Activated naive CD4-positive, alpha-beta T cell treated with anti-CD3 and anti-CD28 coated beads, Interleukin-2, amount 50 U/mL, for 72 hours (primary cell): ENCODE data around the gene NFKBIE. TPM values are rescaled to one million over a fixed set of nuclear protein-coding genes. Genes with fewer than 3 reads are reported as not detected.

ENCODE experiments used
- ATAC-seq, 2 donors: fragments of 150-1000 bp; cut with Tn5 transposase; 2 replicates each; pipeline ENCODE4 v1.10.0; 2021; ENCODE audit warnings: mild to moderate bottlenecking in 2 of 2, moderate library complexity in 2 of 2
- DNase-seq, 2 donors: peaks; one replicate each; pipeline ENCODE4 v3.0.0; 2021 to 2022; ENCODE audit warnings: low spot score in 2 of 2
- H3K27ac Mint-ChIP-seq, 2 donors: one replicate each; pipeline ENCODE4 v1.8.0; 2022; ENCODE audit warnings: mild to moderate bottlenecking in 2 of 2, mixed read lengths in 2 of 2
- H3K36me3 Mint-ChIP-seq, 2 donors: one replicate each; pipeline ENCODE4 v1.8.0; 2022; ENCODE audit warnings: mixed read lengths in 2 of 2
- H3K9me3 Mint-ChIP-seq, 2 donors: one replicate each; pipeline ENCODE4 v1.8.0; 2022; ENCODE audit warnings: mixed read lengths in 2 of 2
- total RNA-seq, 2 donors: library from RNA; stranded (reverse); gene quantifications; one replicate each; pipeline ENCODE4 v1.2.3, GENCODE V29; 2022

Gene NFKBIE
- total RNA-seq, 2 donors from 2014 or later: 17.7 to 19.9 TPM

DNA sequence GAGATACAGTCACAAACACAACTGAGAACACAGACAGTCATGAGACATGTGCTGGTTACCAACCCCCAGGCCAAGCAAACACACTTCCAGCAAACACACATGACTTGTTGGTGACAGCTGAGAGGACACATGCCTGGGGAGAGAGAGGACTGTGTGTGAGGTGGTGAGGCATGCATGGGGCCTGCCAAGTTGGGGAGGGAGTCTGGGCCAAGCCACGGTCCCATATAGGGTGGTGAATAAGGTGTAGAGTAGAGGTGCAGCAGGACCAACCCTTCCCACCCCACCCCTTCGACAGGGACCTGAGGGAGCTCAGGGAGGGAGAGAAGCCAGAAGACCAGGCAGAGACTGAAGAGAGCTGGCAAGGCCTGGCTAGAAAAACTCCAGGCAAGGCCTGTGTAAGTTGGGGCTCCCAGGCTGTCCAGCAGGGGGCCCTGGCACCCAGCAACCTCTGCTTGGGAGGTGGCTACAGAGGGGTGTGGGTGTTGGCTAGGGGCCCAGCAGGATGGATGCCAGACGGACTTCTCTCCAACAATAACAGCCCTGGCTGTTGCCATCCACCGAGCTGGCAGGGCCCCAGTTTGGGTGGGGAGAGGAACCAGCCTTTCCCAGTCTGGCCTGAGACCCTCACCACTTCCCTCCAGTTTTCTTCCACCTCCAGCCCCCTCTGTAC is 43.9 kb downstream of the NFKBIE start:
- Mint-ChIP-seq H3K9me3 (no peaks in the 10 kb centered on the region), H3K27ac (peak overlapping the region in 1 of 2 donors; percentile 19)

GRCh38 chr6:44220913-44221290 is 44.4 kb downstream of the NFKBIE start:
- DNase-seq (no peak), ATAC-seq (no peak)
- Mint-ChIP-seq H3K9me3 (no peaks in the 10 kb centered on the region), H3K27ac (peak overlapping the region in 1 of 2 donors; percentile 19), H3K36me3 (peaks cover 0 to 11% of the 10 kb centered on the region in 2 donors)

More for the DNA sequence above, 43.9 kb downstream of the NFKBIE start:
- DNase-seq: peak; percentile 71 to 79
- ATAC-seq: peak; percentile 62 to 70
- peaks cover 0 to 11% of the 10 kb centered on the region in 2 donors for H3K36me3 Mint-ChIP-seq

GRCh38 chr6:44219815-44220784 is 45.3 kb downstream of the NFKBIE start:
- no peak for DNase-seq
- no peak overlapping the region for H3K27ac Mint-ChIP-seq
- ATAC-seq: no peak
- H3K9me3 Mint-ChIP-seq: no peaks in the 10 kb centered on the region
- peaks cover 0 to 11% of the 10 kb centered on the region in 2 donors for H3K36me3 Mint-ChIP-seq

DNA sequence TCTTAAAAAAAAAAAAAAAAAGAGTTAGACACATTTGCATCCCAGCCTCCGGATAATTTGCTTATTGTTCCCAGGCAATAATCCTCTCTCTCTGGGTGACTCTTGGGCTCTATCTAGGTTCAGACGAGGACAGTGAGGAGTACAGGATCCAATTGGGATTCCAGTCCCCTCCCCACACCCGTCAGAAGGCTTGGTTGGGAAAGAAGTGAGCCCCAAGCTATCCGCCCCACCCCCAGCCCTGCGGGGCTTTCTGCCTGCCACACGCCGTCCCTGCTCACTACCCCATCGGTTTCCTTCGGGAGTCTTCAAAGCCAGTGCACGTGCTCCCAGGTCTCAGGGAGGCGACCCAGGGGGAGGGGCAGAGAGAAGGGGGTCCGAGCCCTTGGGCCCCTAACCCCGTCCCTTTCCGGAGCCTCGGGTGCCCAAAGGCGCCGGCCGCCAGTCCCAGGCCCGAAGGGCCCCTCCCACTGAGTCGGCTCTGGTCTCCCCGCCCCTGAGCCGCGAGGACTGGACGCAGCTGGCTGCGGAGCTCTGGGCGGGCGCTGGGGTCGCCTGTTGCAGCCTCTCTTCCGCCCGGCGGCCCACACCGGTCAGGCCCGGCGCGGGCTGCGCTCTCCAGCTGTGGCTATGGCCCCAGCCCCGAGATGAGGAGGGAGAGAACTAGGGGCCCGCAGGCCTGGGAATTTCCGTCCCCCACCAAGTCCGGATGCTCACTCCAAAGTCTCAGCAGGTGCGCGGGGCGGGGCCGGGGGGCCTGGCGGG is 46.1 kb downstream of the NFKBIE start:
- ATAC-seq (peak; percentile 11 to 34), DNase-seq (peak in 1 of 2 donors; percentile 40)
- H3K9me3 Mint-ChIP-seq: no peaks in the 10 kb centered on the region
- peaks cover 0 to 3% of the 10 kb centered on the region in 2 donors for H3K36me3 Mint-ChIP-seq
- H3K27ac Mint-ChIP-seq: no peak overlapping the region

- Mint-ChIP-seq H3K9me3 (no peaks in the 10 kb centered on the region), H3K36me3 (no peaks in the 10 kb centered on the region), H3K27ac (no peak overlapping the region)
- DNase-seq (no peak), ATAC-seq (no peak)
These were observed 47.8 kb downstream of the NFKBIE start for GRCh38 chr6:44217332-44218143.

- no peak for ATAC-seq
- Mint-ChIP-seq H3K9me3 (no peaks in the 10 kb centered on the region), H3K27ac (no peak within 1 kb of the TSS), H3K36me3 (no peaks in the 10 kb centered on the region)
- no peak for DNase-seq
These were observed 48.5 kb downstream of the NFKBIE start, which contains the start of gene MYMX for GRCh38 chr6:44216677-44217331. Gene MYMX (plus strand): TSS chr6:44216926. CDS start chr6:44217472, 546 bp downstream.

- Mint-ChIP-seq H3K36me3 (no peaks in the 10 kb centered on the region), H3K9me3 (no peaks in the 10 kb centered on the region), H3K27ac (no peak overlapping the region)
- ATAC-seq: no peak
- DNase-seq: no peak
These were observed 51.0 kb downstream of the NFKBIE start for GRCh38 chr6:44214307-44214706.

GRCh38 chr6:44211284-44211683 is 54.1 kb downstream of the NFKBIE start:
- ATAC-seq (no peak), DNase-seq (no peak)
- H3K9me3 Mint-ChIP-seq: no peaks in the 10 kb centered on the region
- no peaks in the 10 kb centered on the region for H3K36me3 Mint-ChIP-seq
- no peak overlapping the region for H3K27ac Mint-ChIP-seq

Other genes with a start within 250 kb of the NFKBIE start
- 10 to 100 TPM; 31.9 to 54.3 TPM for gene MRPL14, start 138.1 kb downstream of the NFKBIE start, total RNA-seq
- gene TMEM63B, start 138.0 kb downstream of the NFKBIE start, total RNA-seq: 10 to 100 TPM; 12.4 TPM
- gene CAPN11, start 106.7 kb downstream of the NFKBIE start, total RNA-seq: under 1 TPM; 0.23 to 0.32 TPM
- not detected for gene MYMX, start 48.6 kb downstream of the NFKBIE start, total RNA-seq
- gene SLC29A1, start 42.0 kb downstream of the NFKBIE start, total RNA-seq: 10 to 100 TPM; 37.1 to 56.5 TPM
- gene HSP90AB1, start 18.4 kb downstream of the NFKBIE start, total RNA-seq: 1,000 to 10,000 TPM; 1,343 to 1,701 TPM
- gene SLC35B2, start 8.0 kb downstream of the NFKBIE start, total RNA-seq: 10 to 100 TPM; 18.3 to 23.8 TPM
- under 1 TPM in 1 of 2 donors, not detected in 1; 0.20 TPM for gene TMEM151B, start 4.9 kb upstream of the NFKBIE start, total RNA-seq
- 10 to 100 TPM in 1 of 2 donors, 1 to 10 TPM in 1; 7.3 to 19.7 TPM for gene AARS2, start 47.8 kb upstream of the NFKBIE start, total RNA-seq
- gene SPATS1, start 77.1 kb upstream of the NFKBIE start, total RNA-seq: not detected
- gene CDC5L, start 122.2 kb upstream of the NFKBIE start, total RNA-seq: 10 to 100 TPM; 22.7 to 25.2 TPM